GM19397 (cell line): Measurements from ENCODE around the gene GRB7.
"Not testable (repeated sequence)": the region's sequence is repeated elsewhere in the genome, so short reads cannot be mapped to it uniquely, and the experiment has no call there.

ENCODE experiments used
- ATAC-seq: cut with Tn5 transposase; IDR thresholded peaks from one replicate; pipeline ENCODE4 v1.9.1; 2021; ENCODE audit warnings: mild to moderate bottlenecking, moderate library complexity; ENCODE audit not compliant: unreplicated experiment

GRB7 gene

GRCh38 chr17:39709319-39709997 lies 28.3 kb upstream of the GRB7 start:
- ATAC-seq: no peak

DNA sequence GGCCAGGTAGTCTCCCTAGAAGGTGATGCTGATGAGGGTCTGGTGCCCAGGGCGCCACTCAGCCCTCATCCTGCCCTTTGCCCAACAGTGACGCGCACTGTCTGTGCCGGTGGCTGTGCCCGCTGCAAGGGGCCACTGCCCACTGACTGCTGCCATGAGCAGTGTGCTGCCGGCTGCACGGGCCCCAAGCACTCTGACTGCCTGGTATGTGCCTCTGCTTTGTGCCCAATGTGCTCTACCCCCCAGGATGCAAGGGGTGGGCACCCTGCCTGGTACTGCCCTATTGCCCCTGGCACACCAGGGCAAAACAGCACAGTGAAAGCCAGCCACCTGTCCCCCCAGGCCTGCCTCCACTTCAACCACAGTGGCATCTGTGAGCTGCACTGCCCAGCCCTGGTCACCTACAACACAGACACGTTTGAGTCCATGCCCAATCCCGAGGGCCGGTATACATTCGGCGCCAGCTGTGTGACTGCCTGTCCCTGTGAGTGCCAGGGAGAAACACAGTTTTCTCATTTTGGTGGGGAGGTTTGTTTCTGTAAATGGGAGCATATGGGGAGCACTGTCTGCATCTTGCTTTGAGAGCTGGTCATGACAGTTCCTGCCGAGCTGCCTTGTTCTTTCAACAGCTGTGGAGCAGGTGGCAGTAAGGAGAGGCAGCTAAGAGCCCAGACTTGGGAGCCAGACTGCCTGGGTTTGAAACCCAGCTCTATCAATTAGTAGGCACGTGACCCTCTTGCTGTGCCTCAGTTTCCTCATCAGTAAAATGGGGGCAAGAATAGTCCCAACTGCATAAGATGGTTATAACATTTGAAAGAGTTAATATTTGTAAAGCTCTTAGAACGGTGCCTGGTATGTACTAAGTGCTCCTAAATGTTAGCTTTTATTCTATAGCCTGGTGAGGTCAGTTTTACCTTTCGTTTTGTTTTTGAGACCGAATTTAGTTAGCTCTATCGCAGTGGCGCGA lies 27.5 kb upstream of the GRB7 start:
- ATAC-seq: no peak

DNA sequence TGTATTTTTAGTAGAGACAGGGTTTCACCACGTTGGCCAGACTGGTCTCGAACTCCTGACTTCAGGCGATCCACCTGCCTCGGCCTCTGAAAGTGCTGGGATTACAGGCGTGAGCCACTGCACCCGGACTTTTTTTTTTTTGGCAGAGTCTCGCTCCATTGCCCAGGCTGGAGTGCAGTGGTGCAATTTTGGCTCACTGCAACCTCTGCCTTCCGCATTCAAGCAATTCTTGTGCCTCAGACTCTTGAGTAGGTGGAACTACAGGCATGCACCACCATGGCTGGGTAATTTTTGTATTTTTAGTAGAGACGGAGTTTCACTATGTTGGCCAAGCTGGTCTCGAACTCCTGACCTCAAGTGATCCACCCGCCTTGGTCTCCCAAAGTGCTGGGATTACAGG lies 26.7 kb upstream of the GRB7 start:
- ATAC-seq: not testable (repeated sequence)

DNA sequence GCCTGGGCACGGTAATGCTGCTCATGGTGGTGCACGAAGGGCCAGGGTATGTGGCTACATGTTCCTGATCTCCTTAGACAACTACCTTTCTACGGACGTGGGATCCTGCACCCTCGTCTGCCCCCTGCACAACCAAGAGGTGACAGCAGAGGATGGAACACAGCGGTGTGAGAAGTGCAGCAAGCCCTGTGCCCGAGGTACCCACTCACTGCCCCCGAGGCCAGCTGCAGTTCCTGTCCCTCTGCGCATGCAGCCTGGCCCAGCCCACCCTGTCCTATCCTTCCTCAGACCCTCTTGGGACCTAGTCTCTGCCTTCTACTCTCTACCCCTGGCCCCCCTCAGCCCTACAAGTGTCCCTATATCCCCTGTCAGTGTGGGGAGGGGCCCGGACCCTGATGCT lies 25.9 kb upstream of the GRB7 start:
- ATAC-seq: no peak

- ATAC-seq: no peak
Observed at GRCh38 chr17:39714234-39714633, 23.5 kb upstream of the GRB7 start.

DNA sequence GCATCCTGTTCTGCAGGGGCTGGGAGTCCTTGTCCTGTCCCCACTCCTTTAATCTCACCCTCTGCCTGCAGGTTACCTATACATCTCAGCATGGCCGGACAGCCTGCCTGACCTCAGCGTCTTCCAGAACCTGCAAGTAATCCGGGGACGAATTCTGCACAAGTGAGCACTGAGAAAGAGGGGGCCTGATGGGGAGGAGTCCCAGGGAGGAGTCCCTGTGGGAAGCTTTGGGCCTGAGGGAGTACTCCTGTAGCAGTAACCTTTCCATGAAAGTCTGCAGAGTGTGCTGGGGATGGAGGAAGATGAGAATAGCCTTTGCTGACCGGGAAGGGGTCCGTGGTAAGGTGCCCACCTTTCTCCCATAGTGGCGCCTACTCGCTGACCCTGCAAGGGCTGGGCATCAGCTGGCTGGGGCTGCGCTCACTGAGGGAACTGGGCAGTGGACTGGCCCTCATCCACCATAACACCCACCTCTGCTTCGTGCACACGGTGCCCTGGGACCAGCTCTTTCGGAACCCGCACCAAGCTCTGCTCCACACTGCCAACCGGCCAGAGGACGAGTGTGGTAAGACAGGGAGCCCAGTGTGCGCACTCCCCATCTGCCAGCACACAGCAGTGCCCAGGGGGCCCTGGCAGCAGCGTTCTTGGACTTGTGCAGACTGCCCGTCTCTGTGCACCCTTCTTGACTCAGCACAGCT lies 22.2 kb upstream of the GRB7 start:
- ATAC-seq: no peak

DNA sequence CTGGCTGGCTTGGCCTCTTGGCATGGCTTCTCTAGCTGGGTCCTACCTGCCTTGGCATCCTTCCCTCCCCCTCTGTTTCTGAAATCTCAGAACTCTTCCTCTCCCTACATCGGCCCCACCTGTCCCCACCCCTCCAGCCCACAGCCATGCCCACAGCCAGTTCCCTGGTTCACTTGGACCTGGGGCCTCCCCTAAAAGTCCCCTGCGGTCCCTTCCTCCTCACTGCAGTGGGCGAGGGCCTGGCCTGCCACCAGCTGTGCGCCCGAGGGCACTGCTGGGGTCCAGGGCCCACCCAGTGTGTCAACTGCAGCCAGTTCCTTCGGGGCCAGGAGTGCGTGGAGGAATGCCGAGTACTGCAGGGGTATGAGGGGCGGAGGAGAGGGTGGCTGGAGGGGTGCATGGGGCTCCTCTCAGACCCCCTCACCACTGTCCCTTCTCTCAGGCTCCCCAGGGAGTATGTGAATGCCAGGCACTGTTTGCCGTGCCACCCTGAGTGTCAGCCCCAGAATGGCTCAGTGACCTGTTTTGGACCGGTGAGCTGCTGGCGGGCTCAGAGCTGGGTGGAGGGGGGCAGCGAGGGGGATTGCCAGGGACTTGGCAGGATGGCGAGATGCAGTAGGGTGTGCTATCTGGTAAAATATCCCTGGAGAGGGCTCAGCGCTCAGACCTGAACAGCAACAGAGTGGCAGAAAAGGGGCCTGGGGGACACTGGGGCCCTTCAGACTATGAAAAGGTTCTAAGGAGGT lies 21.5 kb upstream of the GRB7 start:
- no peak for ATAC-seq

GRCh38 chr17:39716879-39717536 lies 20.7 kb upstream of the GRB7 start:
- no peak for ATAC-seq

GRCh38 chr17:39717660-39718059 lies 20.1 kb upstream of the GRB7 start:
- no peak for ATAC-seq

GRCh38 chr17:39719563-39720355 lies 18.0 kb upstream of the GRB7 start:
- ATAC-seq: no peak

GRCh38 chr17:39722104-39722503 lies 15.6 kb upstream of the GRB7 start:
- no peak for ATAC-seq

- no peak for ATAC-seq
Observed at GRCh38 chr17:39722965-39723848, 14.5 kb upstream of the GRB7 start.

DNA sequence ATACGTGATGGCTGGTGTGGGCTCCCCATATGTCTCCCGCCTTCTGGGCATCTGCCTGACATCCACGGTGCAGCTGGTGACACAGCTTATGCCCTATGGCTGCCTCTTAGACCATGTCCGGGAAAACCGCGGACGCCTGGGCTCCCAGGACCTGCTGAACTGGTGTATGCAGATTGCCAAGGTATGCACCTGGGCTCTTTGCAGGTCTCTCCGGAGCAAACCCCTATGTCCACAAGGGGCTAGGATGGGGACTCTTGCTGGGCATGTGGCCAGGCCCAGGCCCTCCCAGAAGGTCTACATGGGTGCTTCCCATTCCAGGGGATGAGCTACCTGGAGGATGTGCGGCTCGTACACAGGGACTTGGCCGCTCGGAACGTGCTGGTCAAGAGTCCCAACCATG lies 13.0 kb upstream of the GRB7 start:
- no peak for ATAC-seq

GRCh38 chr17:39725923-39726322 lies 11.8 kb upstream of the GRB7 start:
- not testable (repeated sequence) for ATAC-seq

- no peak for ATAC-seq
Observed at GRCh38 chr17:39726617-39727016, 11.1 kb upstream of the GRB7 start.

GRCh38 chr17:39727556-39727955 lies 10.2 kb upstream of the GRB7 start:
- no peak for ATAC-seq

DNA sequence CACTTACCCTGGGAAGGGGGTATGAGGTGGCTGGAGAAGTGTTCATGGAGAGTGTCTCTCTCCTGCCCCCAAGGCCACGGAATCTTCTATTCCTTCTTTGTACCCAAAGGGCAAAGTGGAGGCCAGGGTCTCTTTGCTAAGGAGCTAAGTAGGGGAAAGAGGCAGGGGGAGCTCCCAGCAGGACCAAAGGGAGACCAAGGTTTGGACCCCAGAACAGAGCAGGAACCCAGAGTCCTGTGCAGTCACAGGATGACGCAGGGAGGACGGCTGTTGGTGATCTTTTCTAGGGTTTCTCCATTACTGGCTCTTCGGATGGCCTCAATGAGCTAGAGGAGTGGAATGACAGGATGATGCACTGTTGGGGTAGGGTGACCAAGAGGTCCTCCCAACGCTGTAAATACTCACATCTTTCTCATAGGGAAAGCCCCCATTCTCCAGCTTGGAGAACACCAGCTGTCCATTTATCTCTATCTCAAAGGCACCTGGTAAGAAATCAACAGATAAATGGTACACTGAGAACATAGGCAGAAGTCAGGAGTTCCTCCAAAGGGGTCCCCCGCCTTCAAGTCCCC lies 8.4 kb upstream of the GRB7 start:
- no peak for ATAC-seq
